Uterus (tissue), 4 donors: ENCODE measurements around the gene MFSD6L. TPM values are rescaled to one million over a fixed set of nuclear protein-coding genes. Genes with fewer than 3 reads are reported as not detected.
A peak's percentile ranks its signal among the peaks of the same experiment; 100 is the strongest.

ENCODE experiments used
- DNase-seq, 2 donors: peaks; one replicate each; pipeline ENCODE4 v3.0.0-alpha.2; 2019 to 2020
- H3K27ac ChIP-seq, 2 donors: fragments of 200-600 bp; sonication (generic); 1 replicate in 1 of 2; 2 replicates in 1 of 2; pipeline ENCODE4 v1.5.1; 2016 to 2018
- H3K27me3 ChIP-seq, 2 donors: fragments of 200-600 bp; sonication (generic); one replicate each; pipeline ENCODE4 v1.5.1; 2018 to 2019; ENCODE audit warnings: control low read depth in 1 of 2
- H3K36me3 ChIP-seq, 2 donors: fragments of 200-600 bp; sonication (generic); one replicate each; pipeline ENCODE4 v1.5.1; 2019; ENCODE audit warnings: control low read depth in 1 of 2
- H3K4me1 ChIP-seq, 2 donors: fragments of 200-600 bp; sonication (generic); one replicate each; pipeline ENCODE4 v1.5.1; 2018 to 2019; ENCODE audit warnings: control low read depth in 1 of 2
- H3K4me3 ChIP-seq, 2 donors: fragments of 200-600 bp; sonication (generic); 1 replicate in 1 of 2; 2 replicates in 1 of 2; pipeline ENCODE4 v1.5.1; 2018 to 2019; ENCODE audit warnings: mild to moderate bottlenecking in 1 of 2
- H3K9me3 ChIP-seq, 2 donors: fragments of 200-600 bp; sonication (generic); one replicate each; pipeline ENCODE4 v1.5.1; 2019; ENCODE audit warnings: control low read depth in 1 of 2
- CTCF ChIP-seq, 4 experiments: fragments of 200-600 bp in 2 of 4; fragments of 450-650 bp in 2 of 4; sonication (generic) in 2 of 4; IDR thresholded peaks; one replicate each; pipeline ENCODE4 v1.5.1; 2016 to 2019; ENCODE audit warnings: antibody characterized with exemption in 4 of 4, mild to moderate bottlenecking in 2 of 4, moderate library complexity in 1 of 4
- POLR2A ChIP-seq, 2 donors: fragments of 450-650 bp; IDR thresholded peaks; one replicate each; pipeline ENCODE4 v1.6.1; 2016; ENCODE audit warnings: antibody characterized with exemption in 2 of 2, mild to moderate bottlenecking in 1 of 2, moderate library complexity in 1 of 2
- intact Hi-C: fragments of 100-400 bp; cut with DNase I; formaldehyde crosslinking; loops from one replicate; pipeline ENCODE4 v1.15.1; 2023; ENCODE audit warnings: low total_unique reads
- total RNA-seq, 4 donors: library from RNA; depleted of rRNA in 3 of 4; stranded (reverse); fragments of >200 nt in 3 of 4; gene quantifications; one replicate each; pipeline versions ENCODE4 v1.1.0 to v1.2.4, GENCODE V29; 2014 to 2023
- donor health status: DM: yes; HTN: yes; CAD: no.

Gene MFSD6L
- total RNA-seq, 4 donors from 2014 or later: 2.4 TPM; not detected in 3

- Histone ChIP-seq H3K27ac (no peak overlapping the region), H3K36me3 (no peaks in the 10 kb centered on the region), H3K27me3 (no peaks in the 10 kb centered on the region), H3K4me1 (no peaks in the 10 kb centered on the region), H3K4me3 (no peak overlapping the region), H3K9me3 (peaks cover 0 to 10% of the 10 kb centered on the region in 2 donors)
- DNase-seq: no peak
- no peak for TF ChIP-seq CTCF (IDR thresholded peaks at IDR 0.05)
- TF ChIP-seq POLR2A (IDR thresholded peaks at IDR 0.05): no peak
- intact Hi-C loops: no loop called here
Observed at GRCh38 chr17:8789743-8790142, 9.4 kb downstream of the MFSD6L start.

DNA sequence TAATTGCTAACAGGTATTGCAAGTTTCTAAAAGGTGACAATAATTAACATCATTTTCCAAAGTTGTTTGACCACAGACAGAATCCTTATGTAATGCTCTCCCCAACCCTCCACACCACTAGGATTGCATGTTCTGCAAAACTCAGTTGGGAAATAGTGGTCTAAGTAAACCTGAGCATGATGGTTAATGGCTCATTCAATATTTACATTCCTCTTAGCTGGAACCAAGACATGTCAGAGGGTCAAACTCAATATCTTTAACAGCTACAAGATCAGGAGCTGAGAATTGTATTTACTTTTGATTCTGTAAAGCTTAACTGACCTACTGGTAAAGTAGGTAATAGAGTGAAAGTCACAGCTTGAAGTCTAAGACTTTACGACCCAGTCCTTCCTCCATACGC, 10.2 kb downstream of the MFSD6L start:
- intact Hi-C loops: no loop called here
- peaks cover 0 to 10% of the 10 kb centered on the region in 2 donors for H3K9me3 ChIP-seq
- TF ChIP-seq CTCF (IDR thresholded peaks at IDR 0.05) (no peak), POLR2A (IDR thresholded peaks at IDR 0.05) (no peak)
- no peaks in the 10 kb centered on the region for H3K27me3 ChIP-seq
- H3K27ac ChIP-seq: no peak overlapping the region
- no peak for DNase-seq
- no peaks in the 10 kb centered on the region for H3K36me3 ChIP-seq
- H3K4me3 ChIP-seq: no peak overlapping the region
- no peaks in the 10 kb centered on the region for H3K4me1 ChIP-seq

GRCh38 chr17:8785547-8786413, 13.4 kb downstream of the MFSD6L start:
- Histone ChIP-seq H3K4me3 (no peak overlapping the region), H3K27ac (no peak overlapping the region), H3K27me3 (no peaks in the 10 kb centered on the region), H3K9me3 (no peaks in the 10 kb centered on the region), H3K36me3 (no peaks in the 10 kb centered on the region), H3K4me1 (no peaks in the 10 kb centered on the region)
- peak; percentile 68 to 79 for DNase-seq
- intact Hi-C loops: no loop called here
- peak; percentile 69 to 76 (median 74) for TF ChIP-seq CTCF (IDR thresholded peaks at IDR 0.05)
- no peak for TF ChIP-seq POLR2A (IDR thresholded peaks at IDR 0.05)

DNA sequence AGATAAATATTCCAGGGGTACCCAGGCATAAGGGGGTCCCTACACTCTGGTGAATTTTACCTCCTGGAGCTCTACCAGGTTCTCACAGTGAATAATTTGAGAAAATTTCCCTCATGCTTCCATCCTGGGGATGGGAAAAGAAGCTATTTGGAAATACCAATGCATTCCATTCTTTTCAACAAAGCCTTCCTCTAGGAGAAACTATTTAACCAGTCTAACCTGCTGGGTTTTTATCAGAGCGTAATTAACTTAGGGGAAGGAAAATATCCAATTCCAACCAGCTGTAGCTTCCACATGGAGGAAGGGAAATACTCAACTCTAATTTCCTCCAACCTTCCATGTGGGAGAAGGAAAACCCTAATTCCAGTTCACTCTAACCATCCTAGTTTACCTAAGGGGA, 17.0 kb downstream of the MFSD6L start:
- no peak for TF ChIP-seq CTCF (IDR thresholded peaks at IDR 0.05)
- no peak for TF ChIP-seq POLR2A (IDR thresholded peaks at IDR 0.05)
- Histone ChIP-seq H3K27me3 (no peaks in the 10 kb centered on the region), H3K4me3 (no peak overlapping the region), H3K4me1 (no peaks in the 10 kb centered on the region), H3K27ac (no peak overlapping the region), H3K36me3 (no peaks in the 10 kb centered on the region), H3K9me3 (no peaks in the 10 kb centered on the region)
- intact Hi-C loops: no loop called here
- DNase-seq: no peak

- H3K27me3 ChIP-seq: no peaks in the 10 kb centered on the region
- H3K4me3 ChIP-seq: no peak overlapping the region
- no peaks in the 10 kb centered on the region for H3K9me3 ChIP-seq
- TF ChIP-seq CTCF (IDR thresholded peaks at IDR 0.05) (no peak), POLR2A (IDR thresholded peaks at IDR 0.05) (no peak)
- no peaks in the 10 kb centered on the region for H3K36me3 ChIP-seq
- no peak for DNase-seq
- H3K4me1 ChIP-seq: no peaks in the 10 kb centered on the region
- no peak overlapping the region for H3K27ac ChIP-seq
- intact Hi-C loops: no loop called here
Observed at GRCh38 chr17:8781776-8782175, 17.4 kb downstream of the MFSD6L start.
